B cell (primary cell): Measurements from ENCODE around the gene CCR5.
"Not testable (repeated sequence)": the region's sequence is repeated elsewhere in the genome, so short reads cannot be mapped to it uniquely, and the experiment has no call there.

Experiments used
- CTCF ChIP-seq: fragments of 200-600 bp; IDR thresholded peaks from one replicate; pipeline ENCODE4 v1.8.0; 2022; ENCODE audit warnings: antibody characterized with exemption, mild to moderate bottlenecking
- EZH2 ChIP-seq: IDR thresholded peaks from 2 replicates; pipeline ENCODE4 v1.6.1; 2012; ENCODE audit warnings: borderline replicate concordance, low read depth, mild to moderate bottlenecking, moderate library complexity, low read length; ENCODE audit not compliant: insufficient read depth, poor library complexity, severe bottlenecking

- not testable (repeated sequence) for TF ChIP-seq CTCF, EZH2
Measured at GRCh38 chr3:46388847-46389246, 18.1 kb downstream of the CCR5 start.
